Measurements from ENCODE around the gene FAM20C. TPM values are rescaled to one million over a fixed set of nuclear protein-coding genes. Genes with fewer than 3 reads are reported as not detected.

FAM20C gene
- total and polyA plus RNA-seq, 7 experiments from 2014 or later: 0.22 to 27.0 (median 4.6) TPM; not detected in 2

GRCh38 chr7:298743-299142, 106.4 kb downstream of the FAM20C start:
- no peak for DNase-seq
- Histone ChIP-seq H3K4me1 (ENCODE audit: control insufficient read depth in 2 of 2, insufficient read depth in 2 of 2, low read length in 2 of 2) (no peaks in the 10 kb centered on the region), H3K9me3 (ENCODE audit: control insufficient read depth in 2 of 3, low read length in 3 of 3) (no peaks in the 10 kb centered on the region), H3K27ac (ENCODE audit: low read depth, low read length) (no peak overlapping the region), H3K4me3 (ENCODE audit: low read length) (no peak overlapping the region), H3K36me3 (ENCODE audit: control insufficient read depth in 2 of 3, insufficient read depth in 3 of 3, low read length in 3 of 3) (no peaks in the 10 kb centered on the region), H3K27me3 (ENCODE audit: control insufficient read depth in 2 of 2, insufficient read depth in 2 of 2, low read length in 2 of 2) (no peaks in the 10 kb centered on the region)
- H3K4me3 Mint-ChIP-seq: no peak overlapping the region
- CTCF ChIA-PET: no interaction called here
- H3K27me3 Mint-ChIP-seq: peaks cover 0 to 8% (median 4%) of the 10 kb centered on the region in 5 donors
- POLR2A ChIA-PET: no interaction called here
- H3K9me3 Mint-ChIP-seq: no peaks in the 10 kb centered on the region
- intact Hi-C loops (cut with micrococcal nuclease): no loop called here
- H3K4me1 Mint-ChIP-seq: peaks cover 0 to 3% (median 0%) of the 10 kb centered on the region in 7 donors
- no peak overlapping the region for H3K27ac Mint-ChIP-seq
- H3K36me3 Mint-ChIP-seq: no peaks in the 10 kb centered on the region
- ATAC-seq: no peak

- peaks cover 0 to 3% (median 0%) of the 10 kb centered on the region in 7 donors for H3K4me1 Mint-ChIP-seq
- peaks cover 0 to 8% (median 4%) of the 10 kb centered on the region in 5 donors for H3K27me3 Mint-ChIP-seq
- ChIA-PET CTCF (no interaction called here), POLR2A (no interaction called here)
- H3K27ac Mint-ChIP-seq: no peak overlapping the region
- Histone ChIP-seq H3K36me3 (ENCODE audit: control insufficient read depth in 2 of 3, insufficient read depth in 3 of 3, low read length in 3 of 3) (no peaks in the 10 kb centered on the region), H3K4me3 (ENCODE audit: low read length) (no peak overlapping the region), H3K27me3 (ENCODE audit: control insufficient read depth in 2 of 2, insufficient read depth in 2 of 2, low read length in 2 of 2) (no peaks in the 10 kb centered on the region), H3K27ac (ENCODE audit: low read depth, low read length) (no peak overlapping the region), H3K4me1 (ENCODE audit: control insufficient read depth in 2 of 2, insufficient read depth in 2 of 2, low read length in 2 of 2) (no peaks in the 10 kb centered on the region), H3K9me3 (ENCODE audit: control insufficient read depth in 2 of 3, low read length in 3 of 3) (no peaks in the 10 kb centered on the region)
- DNase-seq (no peak), ATAC-seq (no peak)
- H3K36me3 Mint-ChIP-seq: no peaks in the 10 kb centered on the region
- intact Hi-C loops (cut with micrococcal nuclease): no loop called here
- H3K4me3 Mint-ChIP-seq: no peak overlapping the region
- H3K9me3 Mint-ChIP-seq: no peaks in the 10 kb centered on the region
Measured at GRCh38 chr7:299169-299568, 106.8 kb downstream of the FAM20C start.

- H3K4me1 ChIP-seq (ENCODE audit: control insufficient read depth in 2 of 2, insufficient read depth in 2 of 2, low read length in 2 of 2): no peaks in the 10 kb centered on the region
- POLR2A ChIA-PET: no interaction called here
- intact Hi-C loops (cut with micrococcal nuclease): no loop called here
Measured at GRCh38 chr7:299628-300027, 107.3 kb downstream of the FAM20C start.

GRCh38 chr7:300048-300447, 107.7 kb downstream of the FAM20C start:
- H3K27ac ChIP-seq (ENCODE audit: low read depth, low read length): no peak overlapping the region
- ATAC-seq (no peak), DNase-seq (no peak)
- H3K4me1 ChIP-seq (ENCODE audit: control insufficient read depth in 2 of 2, insufficient read depth in 2 of 2, low read length in 2 of 2): no peaks in the 10 kb centered on the region
- Mint-ChIP-seq H3K4me1 (peaks cover 0 to 3% (median 0%) of the 10 kb centered on the region in 7 donors), H3K36me3 (no peaks in the 10 kb centered on the region), H3K27ac (no peak overlapping the region), H3K4me3 (no peak overlapping the region), H3K9me3 (peaks cover 0 to 7% (median 0%) of the 10 kb centered on the region in 11 donors), H3K27me3 (peaks cover 0 to 4% (median 0%) of the 10 kb centered on the region in 5 donors)
- H3K27me3 ChIP-seq (ENCODE audit: control insufficient read depth in 2 of 2, insufficient read depth in 2 of 2, low read length in 2 of 2): no peaks in the 10 kb centered on the region
- intact Hi-C loops (cut with micrococcal nuclease): no loop called here
- no peak overlapping the region for H3K4me3 ChIP-seq (ENCODE audit: low read length)
- ChIA-PET POLR2A (no interaction called here), CTCF (no interaction called here)
- H3K36me3 ChIP-seq (ENCODE audit: control insufficient read depth in 2 of 3, insufficient read depth in 3 of 3, low read length in 3 of 3): no peaks in the 10 kb centered on the region
- H3K9me3 ChIP-seq (ENCODE audit: control insufficient read depth in 2 of 3, low read length in 3 of 3): no peaks in the 10 kb centered on the region

More at GRCh38 chr7:299628-300027, 107.3 kb downstream of the FAM20C start:
- H3K9me3 ChIP-seq (ENCODE audit: control insufficient read depth in 2 of 3, low read length in 3 of 3): no peaks in the 10 kb centered on the region
- Mint-ChIP-seq H3K4me1 (peaks cover 0 to 3% (median 0%) of the 10 kb centered on the region in 7 donors), H3K27ac (no peak overlapping the region), H3K9me3 (peaks cover 0 to 4% (median 0%) of the 10 kb centered on the region in 11 donors), H3K36me3 (no peaks in the 10 kb centered on the region), H3K4me3 (no peak overlapping the region), H3K27me3 (peaks cover 0 to 4% (median 2%) of the 10 kb centered on the region in 5 donors)
- H3K4me3 ChIP-seq (ENCODE audit: low read length): no peak overlapping the region
- H3K27me3 ChIP-seq (ENCODE audit: control insufficient read depth in 2 of 2, insufficient read depth in 2 of 2, low read length in 2 of 2): no peaks in the 10 kb centered on the region
- H3K27ac ChIP-seq (ENCODE audit: low read depth, low read length): no peak overlapping the region
- no peak for DNase-seq
- CTCF ChIA-PET: no interaction called here
- no peak for ATAC-seq
- H3K36me3 ChIP-seq (ENCODE audit: control insufficient read depth in 2 of 3, insufficient read depth in 3 of 3, low read length in 3 of 3): no peaks in the 10 kb centered on the region

- Mint-ChIP-seq H3K4me3 (no peak overlapping the region), H3K36me3 (no peaks in the 10 kb centered on the region), H3K27me3 (peaks cover 0 to 4% (median 0%) of the 10 kb centered on the region in 5 donors), H3K9me3 (peaks cover 0 to 7% (median 0%) of the 10 kb centered on the region in 11 donors), H3K27ac (no peak overlapping the region), H3K4me1 (peaks cover 0 to 3% (median 0%) of the 10 kb centered on the region in 7 donors)
- Histone ChIP-seq H3K4me1 (ENCODE audit: control insufficient read depth in 2 of 2, insufficient read depth in 2 of 2, low read length in 2 of 2) (no peaks in the 10 kb centered on the region), H3K4me3 (ENCODE audit: low read length) (no peak overlapping the region), H3K36me3 (ENCODE audit: control insufficient read depth in 2 of 3, insufficient read depth in 3 of 3, low read length in 3 of 3) (no peaks in the 10 kb centered on the region), H3K27ac (ENCODE audit: low read depth, low read length) (no peak overlapping the region), H3K9me3 (ENCODE audit: control insufficient read depth in 2 of 3, low read length in 3 of 3) (no peaks in the 10 kb centered on the region), H3K27me3 (ENCODE audit: control insufficient read depth in 2 of 2, insufficient read depth in 2 of 2, low read length in 2 of 2) (no peaks in the 10 kb centered on the region)
- no peak for DNase-seq
- CTCF ChIA-PET: no interaction called here
- POLR2A ChIA-PET: no interaction called here
- intact Hi-C loops (cut with micrococcal nuclease): no loop called here
- no peak for ATAC-seq
Measured at GRCh38 chr7:300546-301290, 108.3 kb downstream of the FAM20C start.

- intact Hi-C loops (cut with micrococcal nuclease): no loop called here
- Histone ChIP-seq H3K9me3 (ENCODE audit: control insufficient read depth in 2 of 3, low read length in 3 of 3) (no peaks in the 10 kb centered on the region), H3K4me3 (ENCODE audit: low read length) (no peak overlapping the region), H3K27me3 (ENCODE audit: control insufficient read depth in 2 of 2, insufficient read depth in 2 of 2, low read length in 2 of 2) (no peaks in the 10 kb centered on the region), H3K36me3 (ENCODE audit: control insufficient read depth in 2 of 3, insufficient read depth in 3 of 3, low read length in 3 of 3) (no peaks in the 10 kb centered on the region), H3K4me1 (ENCODE audit: control insufficient read depth in 2 of 2, insufficient read depth in 2 of 2, low read length in 2 of 2) (no peaks in the 10 kb centered on the region), H3K27ac (ENCODE audit: low read depth, low read length) (no peak overlapping the region)
- ChIA-PET CTCF (no interaction called here), POLR2A (no interaction called here)
- Mint-ChIP-seq H3K4me3 (no peak overlapping the region), H3K9me3 (peaks cover 0 to 7% (median 0%) of the 10 kb centered on the region in 11 donors), H3K27me3 (peaks cover 0 to 4% (median 0%) of the 10 kb centered on the region in 5 donors), H3K4me1 (peaks cover 0 to 2% (median 0%) of the 10 kb centered on the region in 7 donors), H3K36me3 (no peaks in the 10 kb centered on the region), H3K27ac (no peak overlapping the region)
- DNase-seq (no peak), ATAC-seq (no peak)
Measured at GRCh38 chr7:301291-302053, 109.1 kb downstream of the FAM20C start.
